Suprapubic skin (tissue), 4 donors: Measurements from ENCODE around the gene GLIS1. TPM values are rescaled to one million over a fixed set of nuclear protein-coding genes. Genes with fewer than 3 reads are reported as not detected.

ENCODE experiments used
- DNase-seq, 2 donors: peaks; one replicate each; pipeline ENCODE4 v3.0.0-alpha.2; 2019; ENCODE audit warnings: low spot score in 2 of 2
- H3K27ac ChIP-seq: fragments of 200-600 bp; sonication (generic); one replicate; pipeline ENCODE4 v1.5.1; 2019
- H3K27me3 ChIP-seq: fragments of 200-600 bp; sonication (generic); one replicate; pipeline ENCODE4 v1.5.1; 2019
- H3K36me3 ChIP-seq: fragments of 200-600 bp; sonication (generic); one replicate; pipeline ENCODE4 v1.5.1; 2019
- H3K4me1 ChIP-seq: fragments of 200-600 bp; sonication (generic); one replicate; pipeline ENCODE4 v1.5.1; 2019
- H3K4me3 ChIP-seq: fragments of 200-600 bp; sonication (generic); one replicate; pipeline ENCODE4 v1.5.1; 2019; ENCODE audit warnings: mild to moderate bottlenecking
- H3K9me3 ChIP-seq: fragments of 200-600 bp; sonication (generic); one replicate; pipeline ENCODE4 v1.5.1; 2019
- CTCF ChIP-seq, 2 donors: fragments of 200-600 bp in 1 of 2; fragments of 450-650 bp in 1 of 2; sonication (generic) in 1 of 2; IDR thresholded peaks; one replicate each; pipeline ENCODE4 v1.5.1; 2016 to 2019; ENCODE audit warnings: antibody characterized with exemption in 2 of 2, mild to moderate bottlenecking in 1 of 2, moderate library complexity in 1 of 2
- EP300 ChIP-seq: sonication (generic); formaldehyde crosslinking; IDR thresholded peaks from one replicate; pipeline ENCODE4 v1.6.1; 2017; ENCODE audit warnings: antibody characterized with exemption
- POLR2A ChIP-seq, 2 donors: fragments of 450-650 bp; IDR thresholded peaks; one replicate each; pipeline ENCODE4 v1.6.1; 2017; ENCODE audit warnings: antibody characterized with exemption in 2 of 2, mild to moderate bottlenecking in 2 of 2, moderate library complexity in 2 of 2
- POLR2AphosphoS5 ChIP-seq, 3 donors: sonication (generic); formaldehyde crosslinking; IDR thresholded peaks; one replicate each; pipeline ENCODE4 v1.6.1; 2017; ENCODE audit warnings: antibody characterized with exemption in 3 of 3
- WGBS: methylation state at CpG from one replicate; pipeline ENCODE4 v1.1.5; 2018; 5-methylcytosine and 5-hydroxymethylcytosine counted together
- total RNA-seq, 4 donors: library from RNA; depleted of rRNA; stranded (reverse); fragments of >200 nt; gene quantifications; one replicate each; pipeline ENCODE4 v1.1.0, GENCODE V29; 2016

Gene GLIS1
- total RNA-seq, 4 donors from 2014 or later = 0.34 to 1.5 (median 0.59) TPM

- H3K36me3 ChIP-seq = no peaks in the 10 kb centered on the region
- no peak overlapping the region for H3K27ac ChIP-seq
- no peak for DNase-seq
- TF ChIP-seq POLR2AphosphoS5 (IDR thresholded peaks at IDR 0.05) = no peak
- TF ChIP-seq POLR2A (IDR thresholded peaks at IDR 0.05) = no peak
- TF ChIP-seq EP300 = no peak
- TF ChIP-seq CTCF (IDR thresholded peaks at IDR 0.05) = no peak
- H3K27me3 ChIP-seq = no peaks in the 10 kb centered on the region
- H3K4me3 ChIP-seq = no peak overlapping the region
- H3K9me3 ChIP-seq = no peaks in the 10 kb centered on the region
- no peaks in the 10 kb centered on the region for H3K4me1 ChIP-seq
- WGBS = 89% methylated on average over 9 of the region's 9 CpGs
These were observed 66.2 kb downstream of the GLIS1 start for GRCh38 chr1:53672785-53673184.

DNA sequence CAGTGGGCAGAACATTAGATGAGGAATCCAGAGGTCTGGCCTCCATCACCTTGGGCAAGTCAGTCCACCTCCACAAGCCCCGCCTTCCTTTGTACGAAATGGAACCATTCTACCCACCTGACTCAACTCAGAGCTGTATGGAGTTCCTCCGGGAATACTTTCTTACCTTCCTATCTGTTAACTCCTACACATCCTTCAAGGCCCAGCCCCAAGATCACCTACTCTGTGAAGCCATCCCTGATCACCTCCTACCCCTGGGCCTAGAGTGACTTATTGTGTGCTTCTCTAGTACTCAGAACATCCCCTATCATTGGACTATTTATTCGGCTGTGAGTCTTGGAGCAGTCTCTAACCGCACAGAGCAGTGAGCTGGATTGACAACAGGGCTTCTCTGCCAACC lies 66.7 kb downstream of the GLIS1 start:
- Histone ChIP-seq H3K27me3 (no peaks in the 10 kb centered on the region), H3K27ac (no peak overlapping the region), H3K4me1 (no peaks in the 10 kb centered on the region), H3K9me3 (no peaks in the 10 kb centered on the region), H3K4me3 (no peak overlapping the region), H3K36me3 (no peaks in the 10 kb centered on the region)
- WGBS = 90% methylated on average over 5 of the region's 5 CpGs
- no peak for TF ChIP-seq CTCF (IDR thresholded peaks at IDR 0.05)
- no peak for TF ChIP-seq EP300
- no peak for TF ChIP-seq POLR2A (IDR thresholded peaks at IDR 0.05)
- TF ChIP-seq POLR2AphosphoS5 (IDR thresholded peaks at IDR 0.05) = no peak
- DNase-seq = no peak

- Histone ChIP-seq H3K36me3 (no peaks in the 10 kb centered on the region), H3K4me3 (no peak overlapping the region), H3K4me1 (no peaks in the 10 kb centered on the region), H3K9me3 (no peaks in the 10 kb centered on the region), H3K27ac (no peak overlapping the region), H3K27me3 (no peaks in the 10 kb centered on the region)
- TF ChIP-seq EP300 (no peak), POLR2A (IDR thresholded peaks at IDR 0.05) (no peak), POLR2AphosphoS5 (IDR thresholded peaks at IDR 0.05) (no peak), CTCF (IDR thresholded peaks at IDR 0.05) (no peak)
- DNase-seq = no peak
- 82% methylated on average over 1 of the region's 3 CpGs for WGBS
These were observed 69.3 kb downstream of the GLIS1 start for GRCh38 chr1:53669621-53670191.

- Histone ChIP-seq H3K4me1 (peaks cover 11% of the 10 kb centered on the region), H3K4me3 (no peak overlapping the region), H3K9me3 (no peaks in the 10 kb centered on the region), H3K27ac (no peak overlapping the region), H3K36me3 (no peaks in the 10 kb centered on the region), H3K27me3 (no peaks in the 10 kb centered on the region)
- no peak for DNase-seq
- 100% methylated on average over 1 of the region's 1 CpG for WGBS
- no peak for TF ChIP-seq CTCF (IDR thresholded peaks at IDR 0.05)
- TF ChIP-seq POLR2A (IDR thresholded peaks at IDR 0.05) = no peak
- no peak for TF ChIP-seq EP300
- TF ChIP-seq POLR2AphosphoS5 (IDR thresholded peaks at IDR 0.05) = no peak
These were observed 72.4 kb downstream of the GLIS1 start for GRCh38 chr1:53666566-53666965.

DNA sequence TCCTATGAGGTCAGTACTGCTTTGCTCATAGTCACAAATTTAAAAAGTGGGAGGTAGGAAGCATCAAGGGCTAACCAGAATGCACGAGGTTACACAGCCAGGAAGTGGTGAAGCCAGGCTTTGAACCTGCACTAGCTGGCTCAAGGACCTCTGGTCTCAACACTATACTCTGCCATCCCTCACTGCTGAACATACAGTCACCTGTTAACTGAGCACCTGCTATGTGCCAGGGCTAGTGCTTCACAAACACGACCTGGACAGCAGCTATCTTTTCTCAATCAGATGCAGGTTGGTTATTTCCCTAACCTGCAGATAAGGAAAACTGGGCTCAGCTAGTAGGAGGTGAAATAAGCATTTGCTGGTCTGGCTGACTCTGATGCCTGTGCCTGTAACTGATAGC lies 73.0 kb downstream of the GLIS1 start:
- no peak overlapping the region for H3K4me3 ChIP-seq
- DNase-seq = no peak
- no peaks in the 10 kb centered on the region for H3K36me3 ChIP-seq
- peaks cover 11% of the 10 kb centered on the region for H3K4me1 ChIP-seq
- no peaks in the 10 kb centered on the region for H3K27me3 ChIP-seq
- no peaks in the 10 kb centered on the region for H3K9me3 ChIP-seq
- TF ChIP-seq EP300 (no peak), POLR2AphosphoS5 (IDR thresholded peaks at IDR 0.05) (no peak)
- H3K27ac ChIP-seq = no peak overlapping the region
- WGBS = 60% methylated on average over 2 of the region's 2 CpGs
